A549 (cell line): Measurements from ENCODE around the gene EMC8. TPM values are rescaled to one million over a fixed set of nuclear protein-coding genes. Genes with fewer than 3 reads are reported as not detected.

Experiments used
- ATAC-seq, 2 experiments: fragments of 200-7000 bp in 1 of 2; fragments of >200 bp in 1 of 2; cut with Nextera tagmentation in 1 of 2; cut with Tn5 transposase in 1 of 2; 3 replicates each; pipeline versions ENCODE4 v1.8.0 to v1.9.1; 2018 to 2020; ENCODE audit warnings: mild to moderate bottlenecking in 1 of 2, moderate library complexity in 1 of 2
- CTCF ChIA-PET: fragments of 300-600 bp; sonication (Branson Sonifier 250); formaldehyde crosslinking; extraction: SDS; loops from one replicate; lab custom pipeline; 2021; ENCODE audit warnings: antibody characterized with exemption, inconsistent platforms; lab: Yijun Ruan, JAX
- POLR2A ChIA-PET: fragments of 350-600 bp; formaldehyde crosslinking; extraction: SDS; loops from one replicate; lab custom pipeline; 2021; ENCODE audit warnings: antibody characterized with exemption, inconsistent platforms; lab: Yijun Ruan, JAX
- DNase-seq, 2 experiments: peaks; one replicate each; pipeline versions ENCODE4 v3.0.0 to v3.0.0-alpha.2; 2011 to 2016; ENCODE audit warnings: low read depth in 1 of 2, low spot score in 1 of 2
- FAIRE-seq: peaks from 2 replicates; lab custom pipeline; 2011; peaks lifted over from hg19 to GRCh38; lab: Jason Lieb, UNC
- H3K27ac ChIP-seq, 2 experiments: fragments of >200 bp; sonication (Bioruptor Twin); formaldehyde crosslinking; 3 replicates each; pipeline ENCODE4 v1.5.1; 2016 to 2017
- H3K4me1 ChIP-seq: fragments of >200 bp; sonication (Bioruptor Twin); formaldehyde crosslinking; 3 replicates; pipeline ENCODE4 v1.6.1; 2016
- H3K4me2 ChIP-seq: fragments of >200 bp; sonication (Bioruptor Twin); formaldehyde crosslinking; 3 replicates; pipeline ENCODE4 v1.6.1; 2016
- H3K4me3 ChIP-seq: fragments of >200 bp; sonication (Bioruptor Twin); formaldehyde crosslinking; 3 replicates; pipeline ENCODE4 v1.5.1; 2016
- H3K9me3 ChIP-seq: fragments of >200 bp; sonication (Bioruptor Twin); formaldehyde crosslinking; 3 replicates; pipeline ENCODE4 v1.6.1; 2016
- CBX2 ChIP-seq: fragments of 200-600 bp; sonication (generic); IDR thresholded peaks from 2 replicates; pipeline ENCODE4 v1.6.1; 2016; ENCODE audit warnings: low read depth, mild to moderate bottlenecking, borderline replicate concordance
- CEBPB ChIP-seq, 2 experiments: fragments of >200 bp in 1 of 2; sonication (Bioruptor Twin) in 1 of 2; formaldehyde crosslinking in 1 of 2; IDR thresholded peaks; 2 replicates each; pipeline ENCODE4 v1.6.1; 2012 to 2016
- CHD2 ChIP-seq: fragments of 150-350 bp; IDR thresholded peaks from 2 replicates; pipeline ENCODE4 v1.6.1; 2014; ENCODE audit warnings: low read length; ENCODE audit not compliant: partially characterized antibody
- CTCF ChIP-seq: fragments of >200 bp; sonication (Bioruptor Twin); formaldehyde crosslinking; IDR thresholded peaks from 3 replicates; pipeline ENCODE4 v1.5.1; 2016
- E2F6 ChIP-seq: IDR thresholded peaks from 2 replicates; pipeline ENCODE4 v1.6.1; 2012; ENCODE audit warnings: low read depth, borderline replicate concordance
- EHF ChIP-seq: fragments of 250-450 bp; sonication (Bioruptor Pico); IDR thresholded peaks from 2 replicates; pipeline ENCODE4 v1.5.0; 2020; ENCODE audit warnings: mild to moderate bottlenecking
- FOSB ChIP-seq: fragments of 250-450 bp; sonication (Bioruptor Pico); IDR thresholded peaks from 2 replicates; pipeline ENCODE4 v1.5.0; 2020; ENCODE audit warnings: mild to moderate bottlenecking, moderate library complexity
- FOSL2 ChIP-seq, 2 experiments: fragments of 450-650 bp in 1 of 2; fragments of >200 bp in 1 of 2; sonication (Bioruptor Twin) in 1 of 2; formaldehyde crosslinking; IDR thresholded peaks; 2 replicates each; pipeline versions ENCODE4 v1.5.0 to v1.6.1; 2016 to 2020; ENCODE audit warnings: mild to moderate bottlenecking in 1 of 2, moderate library complexity in 1 of 2
- FOXS1 ChIP-seq: fragments of 250-450 bp; sonication (Bioruptor Pico); IDR thresholded peaks from 2 replicates; pipeline ENCODE4 v1.5.0; 2020; ENCODE audit warnings: mild to moderate bottlenecking, moderate library complexity
- GATA3 ChIP-seq: IDR thresholded peaks from 2 replicates; pipeline ENCODE4 v1.6.1; 2012; ENCODE audit warnings: borderline replicate concordance
- HDAC2 ChIP-seq: fragments of 200-600 bp; sonication (generic); IDR thresholded peaks from 2 replicates; pipeline ENCODE4 v1.6.1; 2016
- HMGXB4 ChIP-seq: fragments of 250-450 bp; sonication (Bioruptor Pico); IDR thresholded peaks from 2 replicates; pipeline ENCODE4 v1.5.0; 2021; ENCODE audit warnings: mild to moderate bottlenecking, moderate library complexity, borderline replicate concordance
- HOXB13 ChIP-seq: fragments of 250-450 bp; sonication (Bioruptor Pico); IDR thresholded peaks from 2 replicates; pipeline ENCODE4 v1.5.0; 2020; ENCODE audit warnings: low read depth, mild to moderate bottlenecking, moderate library complexity
- KDM5A ChIP-seq: fragments of 200-600 bp; sonication (generic); IDR thresholded peaks from 2 replicates; pipeline ENCODE4 v1.6.1; 2016; ENCODE audit warnings: antibody characterized with exemption, mild to moderate bottlenecking
- MAX ChIP-seq: IDR thresholded peaks from 2 replicates; pipeline ENCODE4 v1.6.1; 2012
- MYC ChIP-seq: IDR thresholded peaks from 2 replicates; pipeline ENCODE4 v1.6.1; 2012; ENCODE audit warnings: mild to moderate bottlenecking, inconsistent platforms, low read length, improper control_type of control experiment, borderline replicate concordance
- PHF8 ChIP-seq: fragments of 200-600 bp; sonication (generic); IDR thresholded peaks from 2 replicates; pipeline ENCODE4 v1.6.1; 2016; ENCODE audit warnings: low read depth, mild to moderate bottlenecking, antibody characterized with exemption, moderate library complexity, borderline replicate concordance
- RAD21 ChIP-seq, 2 experiments: fragments of >200 bp in 1 of 2; sonication (Bioruptor Twin) in 1 of 2; formaldehyde crosslinking in 1 of 2; IDR thresholded peaks in 1 of 2; conservative IDR thresholded peaks in 1 of 2; 2 replicates in 1 of 2; 3 replicates in 1 of 2; pipeline ENCODE4 v1.6.1; 2012 to 2018; ENCODE audit warnings: inconsistent platforms in 1 of 2
- RNF2 ChIP-seq: fragments of 200-600 bp; sonication (generic); IDR thresholded peaks from 2 replicates; pipeline ENCODE4 v1.6.1; 2016; ENCODE audit warnings: low read depth, mild to moderate bottlenecking, antibody characterized with exemption, moderate library complexity, borderline replicate concordance
- TFCP2L1 ChIP-seq: fragments of 250-450 bp; sonication (Bioruptor Pico); IDR thresholded peaks from 2 replicates; pipeline ENCODE4 v1.5.0; 2021; ENCODE audit warnings: mild to moderate bottlenecking
- TP53 ChIP-seq: fragments of 250-450 bp; sonication (Bioruptor Pico); IDR thresholded peaks from 2 replicates; pipeline ENCODE4 v1.5.0; 2021; ENCODE audit warnings: mild to moderate bottlenecking, moderate library complexity
- USF2 ChIP-seq: fragments of 450-650 bp; IDR thresholded peaks from 2 replicates; pipeline ENCODE4 v1.6.1; 2014; ENCODE audit warnings: antibody characterized with exemption
- ZNF302 ChIP-seq: fragments of 250-450 bp; sonication (Bioruptor Pico); IDR thresholded peaks from 2 replicates; pipeline ENCODE4 v1.9.0; 2021; ENCODE audit warnings: inconsistent platforms, mild to moderate bottlenecking, moderate library complexity
- ZSCAN20 ChIP-seq: fragments of 250-450 bp; sonication (Bioruptor Pico); IDR thresholded peaks from 2 replicates; pipeline ENCODE4 v1.8.0; 2022; ENCODE audit warnings: mild to moderate bottlenecking, moderate library complexity
- WGBS: methylation state at CpG from one replicate; pipeline ENCODE4 v1.1.6; 2017; ENCODE audit errors: missing lambda C conversion rate; 5-methylcytosine and 5-hydroxymethylcytosine counted together
- polyA plus RNA-seq, 4 experiments: library from polyadenylated mRNA; depleted of rRNA in 3 of 4; stranded (reverse); fragments of >200 nt; fragmentation: RNase III in 1 of 4; extraction: RNeasy Plus Mini Kit Qiagen cat#74134 plus additional on column Dnase treatment in 1 of 4; gene quantifications; 2 replicates in 3 of 4; 3 replicates in 1 of 4; pipeline ENCODE4 v1.2.3, GENCODE V29; 2011 to 2017

EMC8 gene
- polyA plus RNA-seq, 2 of the 4 experiments (the other 2 are of a cell fraction), result 43.0 to 53.2 TPM

- TF ChIP-seq FOXS1 (CRISPR knock-in tag) (no peak), USF2 (no peak), CTCF (no peak), HMGXB4 (CRISPR knock-in tag) (no peak), HOXB13 (no peak)
- TF ChIP-seq, all 56 proteins: peak for 0
Observed at GRCh38 chr16:85847036-85847435, 47.7 kb upstream of the EMC8 start (continued).

GRCh38 chr16:85846461-85846860, 47.1 kb upstream of the EMC8 start:
- Histone ChIP-seq H3K4me1 (no peaks in the 10 kb centered on the region), H3K27ac (no peak overlapping the region), H3K9me3 (no peaks in the 10 kb centered on the region), H3K4me3 (no peak overlapping the region), H3K4me2 (no peak overlapping the region)
- TF ChIP-seq MYC, result no peak
- no peak for TF ChIP-seq USF2
- no peak for TF ChIP-seq TP53
- TF ChIP-seq EHF (CRISPR knock-in tag), result no peak
- no peak for TF ChIP-seq FOSL2 (IDR thresholded peaks at IDR 0.05)
- TF ChIP-seq FOSL2 (CRISPR knock-in tag; IDR thresholded peaks at IDR 0.05), result no peak
- TF ChIP-seq MAX, result no peak
- TF ChIP-seq HDAC2, result no peak
- WGBS, result 80% methylated on average over 9 of the region's 9 CpGs
- DNase-seq, result no peak
- POLR2A ChIA-PET, result no interaction called here
- FAIRE-seq, result no peak
- ATAC-seq, result no peak
- CTCF ChIA-PET, result interaction anchor here (5.4 kb wide), 1 partner anchor 25 kb away, joined by 27 read pairs; no protein-coding TSS in a partner anchor

- DNase-seq, result no peak
- CTCF ChIA-PET, result interaction anchor here (1.8 kb wide), 1 partner anchor 24 kb away, joined by 11 read pairs; no protein-coding TSS in a partner anchor
- TF ChIP-seq FOSL2 (IDR thresholded peaks at IDR 0.05), result no peak
- no peak for TF ChIP-seq FOSL2 (CRISPR knock-in tag; IDR thresholded peaks at IDR 0.05)
- TF ChIP-seq USF2, result no peak
- TF ChIP-seq FOSB (CRISPR knock-in tag), result no peak
- TF ChIP-seq TFCP2L1 (CRISPR knock-in tag), result no peak
- TF ChIP-seq MYC, result no peak
- no peak for TF ChIP-seq CTCF
- TF ChIP-seq GATA3, result no peak
- TF ChIP-seq RAD21 (conservative IDR thresholded peaks at IDR 0.05 in 1 of 2, IDR thresholded peaks at IDR 0.05 in 1 of 2), result no peak
- no peak for TF ChIP-seq EHF (CRISPR knock-in tag)
- TF ChIP-seq CHD2, result no peak
- no peak for TF ChIP-seq RNF2
- no peak for TF ChIP-seq E2F6
- no peak for TF ChIP-seq CBX2
- TF ChIP-seq FOXS1 (CRISPR knock-in tag), result no peak
- TF ChIP-seq KDM5A, result no peak
- TF ChIP-seq ZNF302, result no peak
- TF ChIP-seq CEBPB (IDR thresholded peaks at IDR 0.05), result no peak
- no peak for TF ChIP-seq PHF8
- TF ChIP-seq ZSCAN20 (CRISPR knock-in tag), result no peak
- TF ChIP-seq, all 56 proteins: peak for 0
- no peak for ATAC-seq
- POLR2A ChIA-PET, result no interaction called here
- Histone ChIP-seq H3K9me3 (no peaks in the 10 kb centered on the region), H3K4me2 (no peak overlapping the region), H3K4me1 (no peaks in the 10 kb centered on the region), H3K27ac (no peak overlapping the region), H3K4me3 (no peak overlapping the region)
- FAIRE-seq, result no peak
- 81% methylated on average over 20 of the region's 20 CpGs for WGBS
Observed at GRCh38 chr16:85845266-85845665, 45.9 kb upstream of the EMC8 start.
